Measurements from ENCODE around the gene GOLGA5. TPM values are rescaled to one million over a fixed set of nuclear protein-coding genes. Genes with fewer than 3 reads are reported as not detected.
"Not testable (repeated sequence)": the region's sequence is repeated elsewhere in the genome, so short reads cannot be mapped to it uniquely, and the experiment has no call there.

The GOLGA5 gene
- total RNA-seq, result 10 to 100 TPM; 32.7 to 33.6 TPM
- polyA plus RNA-seq, result 10 to 100 TPM; 25.4 to 31.8 TPM
- long read RNA-seq, donor 1, transcript GOLGA5-201 (13 exons, 2,969 nt), result major isoform, 35 of 57 reads
- long read RNA-seq, donor 1, partial matches to known transcripts, result 19 of 57 reads
- long read RNA-seq, donor 1, other reads (novel, unspliced or antisense), result 3 of 57 reads
- long read RNA-seq, donor 2, transcript GOLGA5-201 (13 exons, 2,969 nt), result major isoform, 21 of 26 reads
- long read RNA-seq, donor 2, partial matches to known transcripts, result 3 of 26 reads
- long read RNA-seq, donor 2, other reads (novel, unspliced or antisense), result 2 of 26 reads

- Histone ChIP-seq H3K4me1 (ENCODE audit: control insufficient read depth in 1 of 2, insufficient read depth in 2 of 2, low read length in 2 of 2) (no peaks in the 10 kb centered on the region), H3K36me3 (ENCODE audit: control insufficient read depth in 1 of 2, insufficient read depth in 2 of 2, low read length in 1 of 2) (peaks cover 2 to 7% of the 10 kb centered on the region in 2 donors), H3K9me3 (ENCODE audit: control insufficient read depth, low read length) (no peaks in the 10 kb centered on the region), H3K27ac (ENCODE audit: low read depth in 1 of 2, low read length in 2 of 2) (peak within 1 kb of the TSS in 1 of 2 donors; percentile 83), H3K4me3 (ENCODE audit: low read length in 2 of 2) (peak within 1 kb of the TSS; percentile 76 to 80), H3K27me3 (ENCODE audit: control insufficient read depth in 1 of 2, insufficient read depth in 2 of 2, low read length in 1 of 2) (no peaks in the 10 kb centered on the region)
- peak; percentile 98 to 99 for DNase-seq
- 1% methylated on average over 64 to 71 of the region's 71 CpGs for WGBS, 2 donors
- intact Hi-C loops (cut with DNase I), result loop anchor here (2.0 to 5.0 kb wide), 2 partner anchors 41 to 47 kb away; partner anchors contain the start of gene LGMN (in 1 of the 2)
- peak; percentile 100 for ATAC-seq (ENCODE audit: low FRiP score)
Measured at GRCh38 chr14:92793709-92794546, at the start of gene GOLGA5. Gene GOLGA5, plus strand, starts transcription at chr14:92794305. Its CDS starts 3,133 bp downstream, at chr14:92797438.

GRCh38 chr14:92747701-92748258, 46.3 kb upstream of the GOLGA5 start:
- intact Hi-C loops (cut with DNase I), result loop anchor here (2.0 to 5.0 kb wide), 2 partner anchors 37 to 45 kb away; partner anchors contain the start of gene GOLGA5 (in 1 of the 2)
- ATAC-seq (ENCODE audit: low FRiP score), result peak; percentile 4
- H3K4me1 ChIP-seq (ENCODE audit: control insufficient read depth in 1 of 2, insufficient read depth in 2 of 2, low read length in 2 of 2), result no peaks in the 10 kb centered on the region
- WGBS, 2 donors, result 1% methylated on average over 16 of the region's 16 CpGs
- peak overlapping the region in 1 of 2 donors; percentile 68 for H3K27ac ChIP-seq (ENCODE audit: low read depth in 1 of 2, low read length in 2 of 2)
- no peaks in the 10 kb centered on the region for H3K9me3 ChIP-seq (ENCODE audit: control insufficient read depth, low read length)
- no peaks in the 10 kb centered on the region for H3K27me3 ChIP-seq (ENCODE audit: control insufficient read depth in 1 of 2, insufficient read depth in 2 of 2, low read length in 1 of 2)
- no peaks in the 10 kb centered on the region for H3K36me3 ChIP-seq (ENCODE audit: control insufficient read depth in 1 of 2, insufficient read depth in 2 of 2, low read length in 1 of 2)
- DNase-seq, result no peak
- peak overlapping the region; percentile 63 to 81 for H3K4me3 ChIP-seq (ENCODE audit: low read length in 2 of 2)

- H3K4me1 ChIP-seq (ENCODE audit: control insufficient read depth in 1 of 2, insufficient read depth in 2 of 2, low read length in 2 of 2), result no peaks in the 10 kb centered on the region
- peak within 1 kb of the TSS in 1 of 2 donors; percentile 68 for H3K27ac ChIP-seq (ENCODE audit: low read depth in 1 of 2, low read length in 2 of 2)
- no peaks in the 10 kb centered on the region for H3K27me3 ChIP-seq (ENCODE audit: control insufficient read depth in 1 of 2, insufficient read depth in 2 of 2, low read length in 1 of 2)
- intact Hi-C loops (cut with DNase I), result loop anchor here (2.0 to 5.0 kb wide), 2 partner anchors 36 to 44 kb away; partner anchors contain the start of gene GOLGA5 (in 1 of the 2)
- H3K4me3 ChIP-seq (ENCODE audit: low read length in 2 of 2), result peak within 1 kb of the TSS; percentile 63 to 81
- DNase-seq (peak; percentile 98), ATAC-seq (ENCODE audit: low FRiP score) (peak; percentile 97)
- no peaks in the 10 kb centered on the region for H3K36me3 ChIP-seq (ENCODE audit: control insufficient read depth in 1 of 2, insufficient read depth in 2 of 2, low read length in 1 of 2)
- 1% methylated on average over 44 to 50 of the region's 50 CpGs for WGBS, 2 donors
- H3K9me3 ChIP-seq (ENCODE audit: control insufficient read depth, low read length), result no peaks in the 10 kb centered on the region
Measured at GRCh38 chr14:92748259-92749016, 45.7 kb upstream of the GOLGA5 start, which contains the start of gene LGMN. Gene LGMN, minus strand, starts transcription at chr14:92748627. Its CDS starts 15,841 bp downstream, at chr14:92732786.

- H3K9me3 ChIP-seq (ENCODE audit: control insufficient read depth, low read length); intact Hi-C loops (cut with DNase I); H3K36me3 ChIP-seq (ENCODE audit: control insufficient read depth in 1 of 2, insufficient read depth in 2 of 2, low read length in 1 of 2); H3K27ac ChIP-seq (ENCODE audit: low read depth in 1 of 2, low read length in 2 of 2); H3K27me3 ChIP-seq (ENCODE audit: control insufficient read depth in 1 of 2, insufficient read depth in 2 of 2, low read length in 1 of 2); H3K4me3 ChIP-seq (ENCODE audit: low read length in 2 of 2); ATAC-seq (ENCODE audit: low FRiP score); H3K4me1 ChIP-seq (ENCODE audit: control insufficient read depth in 1 of 2, insufficient read depth in 2 of 2, low read length in 2 of 2); DNase-seq: not testable (repeated sequence)
- WGBS, 2 donors, result 87 to 90% methylated on average over 10 of the region's 10 CpGs
Measured at GRCh38 chr14:92750222-92750728, 43.8 kb upstream of the GOLGA5 start.

- intact Hi-C loops (cut with DNase I), result no loop called here
- WGBS, 2 donors, result 50 to 57% methylated on average over 5 of the region's 5 CpGs
- Histone ChIP-seq H3K4me1 (ENCODE audit: control insufficient read depth in 1 of 2, insufficient read depth in 2 of 2, low read length in 2 of 2) (no peaks in the 10 kb centered on the region), H3K4me3 (ENCODE audit: low read length in 2 of 2) (no peak overlapping the region), H3K9me3 (ENCODE audit: control insufficient read depth, low read length) (no peaks in the 10 kb centered on the region), H3K27me3 (ENCODE audit: control insufficient read depth in 1 of 2, insufficient read depth in 2 of 2, low read length in 1 of 2) (no peaks in the 10 kb centered on the region), H3K36me3 (ENCODE audit: control insufficient read depth in 1 of 2, insufficient read depth in 2 of 2, low read length in 1 of 2) (no peaks in the 10 kb centered on the region), H3K27ac (ENCODE audit: low read depth in 1 of 2, low read length in 2 of 2) (no peak overlapping the region)
- ATAC-seq (ENCODE audit: low FRiP score), result no peak
- no peak for DNase-seq
Measured at GRCh38 chr14:92750994-92751400, 43.1 kb upstream of the GOLGA5 start.

- ATAC-seq (ENCODE audit: low FRiP score) (no peak), DNase-seq (no peak)
- no peak overlapping the region for H3K4me3 ChIP-seq (ENCODE audit: low read length in 2 of 2)
- no peak overlapping the region for H3K27ac ChIP-seq (ENCODE audit: low read depth in 1 of 2, low read length in 2 of 2)
- H3K9me3 ChIP-seq (ENCODE audit: control insufficient read depth, low read length), result no peaks in the 10 kb centered on the region
- H3K36me3 ChIP-seq (ENCODE audit: control insufficient read depth in 1 of 2, insufficient read depth in 2 of 2, low read length in 1 of 2), result no peaks in the 10 kb centered on the region
- intact Hi-C loops (cut with DNase I), result loop anchor here in 1 of 2 donors (2.0 kb wide), 1 partner anchor 41 kb away; no protein-coding TSS in a partner anchor
- H3K27me3 ChIP-seq (ENCODE audit: control insufficient read depth in 1 of 2, insufficient read depth in 2 of 2, low read length in 1 of 2), result no peaks in the 10 kb centered on the region
- WGBS, 2 donors, result 76 to 84% methylated on average over 4 of the region's 4 CpGs
- H3K4me1 ChIP-seq (ENCODE audit: control insufficient read depth in 1 of 2, insufficient read depth in 2 of 2, low read length in 2 of 2), result no peaks in the 10 kb centered on the region
Measured at GRCh38 chr14:92751819-92752218, 42.3 kb upstream of the GOLGA5 start.

GRCh38 chr14:92753250-92753649, 40.9 kb upstream of the GOLGA5 start:
- H3K27me3 ChIP-seq (ENCODE audit: control insufficient read depth in 1 of 2, insufficient read depth in 2 of 2, low read length in 1 of 2), result no peaks in the 10 kb centered on the region
- ATAC-seq (ENCODE audit: low FRiP score) (no peak), DNase-seq (peak in 1 of 2 donors; percentile 76)
- H3K4me3 ChIP-seq (ENCODE audit: low read length in 2 of 2), result no peak overlapping the region
- WGBS, 2 donors, result 88 to 90% methylated on average over 5 of the region's 5 CpGs
- no peaks in the 10 kb centered on the region for H3K4me1 ChIP-seq (ENCODE audit: control insufficient read depth in 1 of 2, insufficient read depth in 2 of 2, low read length in 2 of 2)
- intact Hi-C loops (cut with DNase I), result loop anchor here in 1 of 2 donors (2.0 kb wide), 1 partner anchor 40 kb away; no protein-coding TSS in a partner anchor
- no peaks in the 10 kb centered on the region for H3K36me3 ChIP-seq (ENCODE audit: control insufficient read depth in 1 of 2, insufficient read depth in 2 of 2, low read length in 1 of 2)
- H3K9me3 ChIP-seq (ENCODE audit: control insufficient read depth, low read length), result no peaks in the 10 kb centered on the region
- no peak overlapping the region for H3K27ac ChIP-seq (ENCODE audit: low read depth in 1 of 2, low read length in 2 of 2)

All from aorta (tissue), 5 donors.